ENCODE measurements around the gene GATAD2A. TPM values are rescaled to one million over a fixed set of nuclear protein-coding genes. Genes with fewer than 3 reads are reported as not detected.
A peak's percentile ranks its signal among the peaks of the same experiment; 100 is the strongest.

The GATAD2A gene
- total RNA-seq, 1 donor from 2014 or later, result 163 TPM

- Mint-ChIP-seq H3K36me3 (ENCODE audit: low read depth, unreplicated experiment) (peaks cover 6% of the 10 kb centered on the region), H3K4me1 (ENCODE audit: low read depth, unreplicated experiment) (peaks cover 16% of the 10 kb centered on the region), H3K27ac (ENCODE audit: unreplicated experiment) (no peak overlapping the region), H3K9me3 (ENCODE audit: unreplicated experiment) (no peaks in the 10 kb centered on the region), H3K4me3 (ENCODE audit: unreplicated experiment) (no peak overlapping the region), H3K27me3 (ENCODE audit: low read depth, unreplicated experiment) (peaks cover 10% of the 10 kb centered on the region)
- H3K4me3 ChIP-seq (ENCODE audit: insufficient read depth, low read depth, low read length), result no peak overlapping the region
- no peak overlapping the region for H3K27ac ChIP-seq (ENCODE audit: low read depth, low read length)
- FAIRE-seq (no peak), DNase-seq (ENCODE audit: low read depth) (peak; percentile 86)
- no peaks in the 10 kb centered on the region for H3K79me2 ChIP-seq (ENCODE audit: insufficient read depth, low read length)
- no peaks in the 10 kb centered on the region for H3K9me3 ChIP-seq (ENCODE audit: insufficient read depth, low read depth, low read length)
- H3K4me1 ChIP-seq (ENCODE audit: insufficient read depth, low read length), result peaks cover 7% of the 10 kb centered on the region
- H4K20me1 ChIP-seq (ENCODE audit: insufficient read depth, low read length), result no peaks in the 10 kb centered on the region
- H2AFZ ChIP-seq (ENCODE audit: low read depth, low read length), result no peak overlapping the region
- no peak overlapping the region for H3K9ac ChIP-seq (ENCODE audit: low read length)
- H3K36me3 ChIP-seq (ENCODE audit: insufficient read depth, low read length), result no peaks in the 10 kb centered on the region
- peaks cover 8% of the 10 kb centered on the region for H3K27me3 ChIP-seq (ENCODE audit: insufficient read depth, low read length)
- H3K4me2 ChIP-seq (ENCODE audit: low read length), result peak overlapping the region; percentile 58
- TF ChIP-seq EZH2 (IDR thresholded peaks at IDR 0.05; ENCODE audit: insufficient read depth, low read length) (no peak), CTCF (IDR thresholded peaks at IDR 0.05; ENCODE audit: insufficient read depth, low read depth, low read length) (no peak)
These were observed 145.0 kb downstream of the GATAD2A start for GRCh38 chr19:19550485-19550929.

- peaks cover 8% of the 10 kb centered on the region for H3K27me3 ChIP-seq (ENCODE audit: insufficient read depth, low read length)
- Mint-ChIP-seq H3K4me3 (ENCODE audit: unreplicated experiment) (peak overlapping the region; percentile 4), H3K4me1 (ENCODE audit: low read depth, unreplicated experiment) (peaks cover 16% of the 10 kb centered on the region), H3K36me3 (ENCODE audit: low read depth, unreplicated experiment) (peaks cover 2% of the 10 kb centered on the region), H3K9me3 (ENCODE audit: unreplicated experiment) (no peaks in the 10 kb centered on the region), H3K27ac (ENCODE audit: unreplicated experiment) (peak overlapping the region; percentile 15), H3K27me3 (ENCODE audit: low read depth, unreplicated experiment) (peaks cover 8% of the 10 kb centered on the region)
- no peak for FAIRE-seq
- no peak overlapping the region for H3K4me2 ChIP-seq (ENCODE audit: low read length)
- peaks cover 7% of the 10 kb centered on the region for H3K4me1 ChIP-seq (ENCODE audit: insufficient read depth, low read length)
- no peaks in the 10 kb centered on the region for H4K20me1 ChIP-seq (ENCODE audit: insufficient read depth, low read length)
- H3K9ac ChIP-seq (ENCODE audit: low read length), result no peak overlapping the region
- no peaks in the 10 kb centered on the region for H3K79me2 ChIP-seq (ENCODE audit: insufficient read depth, low read length)
- peak overlapping the region; percentile 65 for H2AFZ ChIP-seq (ENCODE audit: low read depth, low read length)
- H3K27ac ChIP-seq (ENCODE audit: low read depth, low read length), result no peak overlapping the region
- no peak for TF ChIP-seq EZH2 (IDR thresholded peaks at IDR 0.05; ENCODE audit: insufficient read depth, low read length)
- no peak for TF ChIP-seq CTCF (IDR thresholded peaks at IDR 0.05; ENCODE audit: insufficient read depth, low read depth, low read length)
- no peaks in the 10 kb centered on the region for H3K36me3 ChIP-seq (ENCODE audit: insufficient read depth, low read length)
- no peak overlapping the region for H3K4me3 ChIP-seq (ENCODE audit: insufficient read depth, low read depth, low read length)
- H3K9me3 ChIP-seq (ENCODE audit: insufficient read depth, low read depth, low read length), result no peaks in the 10 kb centered on the region
- peak; percentile 21 for DNase-seq (ENCODE audit: low read depth)
These were observed 145.7 kb downstream of the GATAD2A start for GRCh38 chr19:19550972-19551852.

- H3K9me3 Mint-ChIP-seq (ENCODE audit: unreplicated experiment), result no peaks in the 10 kb centered on the region
- Histone ChIP-seq H3K27ac (ENCODE audit: low read depth, low read length) (no peak overlapping the region), H3K9me3 (ENCODE audit: insufficient read depth, low read depth, low read length) (no peaks in the 10 kb centered on the region), H3K4me1 (ENCODE audit: insufficient read depth, low read length) (peaks cover 7% of the 10 kb centered on the region), H3K27me3 (ENCODE audit: insufficient read depth, low read length) (peaks cover 8% of the 10 kb centered on the region), H2AFZ (ENCODE audit: low read depth, low read length) (peak overlapping the region; percentile 65), H3K4me3 (ENCODE audit: insufficient read depth, low read depth, low read length) (no peak overlapping the region), H3K79me2 (ENCODE audit: insufficient read depth, low read length) (no peaks in the 10 kb centered on the region), H4K20me1 (ENCODE audit: insufficient read depth, low read length) (no peaks in the 10 kb centered on the region), H3K4me2 (ENCODE audit: low read length) (no peak overlapping the region), H3K9ac (ENCODE audit: low read length) (no peak overlapping the region), H3K36me3 (ENCODE audit: insufficient read depth, low read length) (no peaks in the 10 kb centered on the region)
- H3K27me3 Mint-ChIP-seq (ENCODE audit: low read depth, unreplicated experiment), result peaks cover 4% of the 10 kb centered on the region
- no peak overlapping the region for H3K4me3 Mint-ChIP-seq (ENCODE audit: unreplicated experiment)
- FAIRE-seq, result no peak
- no peak overlapping the region for H3K27ac Mint-ChIP-seq (ENCODE audit: unreplicated experiment)
- DNase-seq (ENCODE audit: low read depth), result peak; percentile 65
- TF ChIP-seq CTCF (IDR thresholded peaks at IDR 0.05; ENCODE audit: insufficient read depth, low read depth, low read length) (no peak), EZH2 (IDR thresholded peaks at IDR 0.05; ENCODE audit: insufficient read depth, low read length) (no peak)
- H3K36me3 Mint-ChIP-seq (ENCODE audit: low read depth, unreplicated experiment), result no peaks in the 10 kb centered on the region
- peaks cover 16% of the 10 kb centered on the region for H3K4me1 Mint-ChIP-seq (ENCODE audit: low read depth, unreplicated experiment)
These were observed 146.3 kb downstream of the GATAD2A start for GRCh38 chr19:19551853-19552192.

Measured in astrocyte (in vitro differentiated cells and primary cell).